B cell (primary cell): ENCODE measurements around the gene IFTAP. TPM values are rescaled to one million over a fixed set of nuclear protein-coding genes. Genes with fewer than 3 reads are reported as not detected.

Source experiments
- ATAC-seq: fragments of 200-7000 bp; cut with Tn5 transposase; one replicate; pipeline ENCODE4 v1.10.0; 2021; ENCODE audit warnings: low read depth, mild to moderate bottlenecking, moderate number of reproducible peaks, moderate library complexity
- CTCF ChIA-PET: fragments of 350-600 bp; sonication (Branson Sonifier 250); formaldehyde crosslinking; loops from one replicate; lab custom pipeline; 2021; ENCODE audit warnings: antibody characterized with exemption, inconsistent platforms; lab: Charles Lee
- POLR2A ChIA-PET: fragments of 350-600 bp; sonication (Branson Sonifier 250); formaldehyde crosslinking; loops from one replicate; lab custom pipeline; 2021; ENCODE audit warnings: antibody characterized with exemption; lab: Charles Lee
- DNase-seq: peaks from one replicate; pipeline ENCODE4 v3.0.0; 2013
- H2AFZ ChIP-seq: 2 replicates; pipeline ENCODE4 v1.6.1; 2012; ENCODE audit warnings: mild to moderate bottlenecking, low read depth, low read length; ENCODE audit not compliant: insufficient read depth, poor library complexity, severe bottlenecking
- H3K27ac ChIP-seq, 2 donors: 1 replicate in 1 of 2; 2 replicates in 1 of 2; pipeline ENCODE4 v1.5.1; 2012 to 2013; ENCODE audit warnings: low read length in 2 of 2, mild to moderate bottlenecking in 2 of 2, moderate library complexity in 1 of 2
- H3K27me3 ChIP-seq, 4 experiments: fragments of 200-600 bp in 1 of 4; sonication (generic) in 1 of 4; replicated peaks in 1 of 4; 1 replicate in 2 of 4; 2 replicates in 2 of 4; pipeline versions ENCODE4 v1.6.1 to v1.7.0; 2013 to 2016; ENCODE audit warnings: low read length in 3 of 4, mild to moderate bottlenecking in 2 of 4, mixed read lengths in 1 of 4, moderate library complexity in 1 of 4; ENCODE audit not compliant: insufficient read depth in 4 of 4, control insufficient read depth in 3 of 4; ENCODE audit errors: control extremely low read depth in 1 of 4
- H3K36me3 ChIP-seq, 2 experiments: replicated peaks in 1 of 2; 1 replicate in 1 of 2; 2 replicates in 1 of 2; pipeline versions ENCODE4 v1.6.1 to v1.7.1; 2013; ENCODE audit warnings: low read length in 1 of 2; ENCODE audit not compliant: insufficient read depth in 2 of 2, control insufficient read depth in 1 of 2; ENCODE audit errors: control extremely low read depth in 1 of 2, extremely low read depth in 1 of 2
- H3K4me1 ChIP-seq, 2 donors: fragments of 200-600 bp in 1 of 2; sonication (generic) in 1 of 2; 1 replicate in 1 of 2; 2 replicates in 1 of 2; pipeline versions ENCODE4 v1.5.1 to v1.6.1; 2013 to 2017; ENCODE audit warnings: low read length in 2 of 2; ENCODE audit not compliant: control insufficient read depth in 2 of 2, insufficient read depth in 2 of 2
- H3K4me2 ChIP-seq: replicated peaks from 2 replicates; pipeline ENCODE3; 2012; ENCODE audit warnings: mild to moderate bottlenecking, low read depth, low read length; ENCODE audit not compliant: poor library complexity, severe bottlenecking
- H3K4me3 ChIP-seq, 5 experiments: fragments of 200-600 bp in 1 of 5; sonication (generic) in 1 of 5; 1 replicate in 3 of 5; 2 replicates in 2 of 5; pipeline versions ENCODE4 v1.5.1 to v1.7.0; 2011 to 2016; ENCODE audit warnings: low read length in 4 of 5, mild to moderate bottlenecking in 4 of 5, low read depth in 2 of 5, control low read depth in 1 of 5, moderate library complexity in 1 of 5; ENCODE audit not compliant: insufficient read depth in 1 of 5; ENCODE audit errors: control extremely low read depth in 1 of 5, extremely low read depth in 1 of 5
- H3K79me2 ChIP-seq: fragments of 200-600 bp; sonication (generic); one replicate; pipeline ENCODE4 v1.6.0; 2016; ENCODE audit warnings: low read length; ENCODE audit not compliant: control insufficient read depth, insufficient read depth
- H3K9ac ChIP-seq: fragments of 200-600 bp; sonication (generic); 2 replicates; pipeline ENCODE4 v1.6.1; 2017; ENCODE audit warnings: mild to moderate bottlenecking, low read length, moderate library complexity
- H3K9me3 ChIP-seq, 3 donors: one replicate each; pipeline versions ENCODE4 v1.6.1 to v1.7.1; 2013; ENCODE audit warnings: low read length in 2 of 3; ENCODE audit not compliant: control insufficient read depth in 2 of 3, insufficient read depth in 1 of 3; ENCODE audit errors: control extremely low read depth in 1 of 3
- H4K20me1 ChIP-seq: 2 replicates; pipeline ENCODE4 v1.6.0; 2012; ENCODE audit warnings: mild to moderate bottlenecking, low read length; ENCODE audit not compliant: insufficient read depth, control insufficient read depth, poor library complexity, severe bottlenecking
- H3K27ac Mint-ChIP-seq: one replicate; pipeline ENCODE4 v1.8.0; 2021; ENCODE audit warnings: mixed read lengths
- H3K27me3 Mint-ChIP-seq: one replicate; pipeline ENCODE4 v1.8.0; 2021; ENCODE audit warnings: mixed read lengths
- H3K4me1 Mint-ChIP-seq: one replicate; pipeline ENCODE4 v1.8.0; 2021; ENCODE audit warnings: mixed read lengths
- H3K4me3 Mint-ChIP-seq: one replicate; pipeline ENCODE4 v1.8.0; 2021; ENCODE audit warnings: mixed read lengths
- H3K9me3 Mint-ChIP-seq: one replicate; pipeline ENCODE4 v1.8.0; 2022; ENCODE audit warnings: mixed read lengths; ENCODE audit not compliant: insufficient read depth
- EZH2 ChIP-seq: IDR thresholded peaks from 2 replicates; pipeline ENCODE4 v1.6.1; 2012; ENCODE audit warnings: borderline replicate concordance, low read depth, mild to moderate bottlenecking, moderate library complexity, low read length; ENCODE audit not compliant: insufficient read depth, poor library complexity, severe bottlenecking
- WGBS: methylation state at CpG from one replicate; pipeline ENCODE4 v1.1.5; 2013; ENCODE audit warnings: missing lambda C conversion rate; ENCODE audit not compliant: insufficient coverage; 5-methylcytosine and 5-hydroxymethylcytosine counted together
- intact Hi-C: fragments of 100-400 bp; cut with micrococcal nuclease; formaldehyde crosslinking; loops from one replicate; pipeline ENCODE4 v1.10.0; 2022
- polyA plus RNA-seq: library from polyadenylated mRNA; depleted of rRNA; stranded (reverse); fragments of >200 nt; gene quantifications from 2 replicates; pipeline ENCODE4 v1.2.3, GENCODE V29; 2012
- total RNA-seq, 2 donors: library from RNA; stranded (reverse); fragments of 120-200 nt in 1 of 2; gene quantifications; 1 replicate in 1 of 2; 2 replicates in 1 of 2; pipeline versions ENCODE4 v1.2.3 to v1.2.4, GENCODE V29; 2013 to 2022
- TF ChIP-seq, protein P1 (sequence below): fragments of 200-600 bp; IDR thresholded peaks from one replicate; pipeline ENCODE4 v1.8.0; 2022; ENCODE audit warnings: antibody characterized with exemption, mild to moderate bottlenecking

Gene IFTAP
- total and polyA plus RNA-seq, 2 donors (not counting 1 experiment from before 2014, with no cell fraction given): 0.31 TPM; not detected in 1

DNA sequence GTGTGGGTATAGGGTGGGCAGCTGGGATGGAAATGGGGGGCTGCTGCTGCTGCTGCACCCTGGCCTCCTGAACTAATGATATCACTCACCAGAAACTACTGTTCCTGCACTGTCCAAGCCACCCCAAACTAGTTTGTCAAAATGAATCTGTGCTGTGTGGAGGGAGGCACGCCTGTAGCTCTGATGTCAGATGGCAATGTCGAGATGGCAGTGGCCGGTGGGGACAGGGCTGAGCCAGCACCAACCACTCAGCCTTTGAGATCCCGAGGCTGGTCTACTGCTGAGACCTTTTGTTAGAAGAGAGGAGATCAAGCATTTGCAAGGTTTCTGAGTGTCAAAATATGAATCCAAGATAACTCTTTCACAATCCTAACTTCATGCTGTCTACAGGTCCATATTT lies 25.2 kb upstream of the IFTAP start:
- Histone ChIP-seq H3K36me3 (no peaks in the 10 kb centered on the region), H2AFZ (no peak overlapping the region), H3K9ac (no peak overlapping the region), H3K79me2 (no peaks in the 10 kb centered on the region), H3K4me2 (no peak overlapping the region), H3K4me3 (no peak overlapping the region), H3K4me1 (peaks cover 0 to 8% of the 10 kb centered on the region in 2 donors), H3K27ac (no peak overlapping the region), H3K27me3 (peaks cover 0 to 39% (median 14%) of the 10 kb centered on the region in 4 experiments), H4K20me1 (no peaks in the 10 kb centered on the region), H3K9me3 (peaks cover 0 to 3% (median 0%) of the 10 kb centered on the region in 3 donors)
- H3K4me1 Mint-ChIP-seq: peaks cover 6% of the 10 kb centered on the region
- no peaks in the 10 kb centered on the region for H3K9me3 Mint-ChIP-seq
- peaks cover 61% of the 10 kb centered on the region for H3K27me3 Mint-ChIP-seq
- ATAC-seq: no peak
- intact Hi-C loops: no loop called here
- no peak overlapping the region for H3K27ac Mint-ChIP-seq
- no peak for DNase-seq
- TF ChIP-seq EZH2: no peak
- TF ChIP-seq, protein P1, sequence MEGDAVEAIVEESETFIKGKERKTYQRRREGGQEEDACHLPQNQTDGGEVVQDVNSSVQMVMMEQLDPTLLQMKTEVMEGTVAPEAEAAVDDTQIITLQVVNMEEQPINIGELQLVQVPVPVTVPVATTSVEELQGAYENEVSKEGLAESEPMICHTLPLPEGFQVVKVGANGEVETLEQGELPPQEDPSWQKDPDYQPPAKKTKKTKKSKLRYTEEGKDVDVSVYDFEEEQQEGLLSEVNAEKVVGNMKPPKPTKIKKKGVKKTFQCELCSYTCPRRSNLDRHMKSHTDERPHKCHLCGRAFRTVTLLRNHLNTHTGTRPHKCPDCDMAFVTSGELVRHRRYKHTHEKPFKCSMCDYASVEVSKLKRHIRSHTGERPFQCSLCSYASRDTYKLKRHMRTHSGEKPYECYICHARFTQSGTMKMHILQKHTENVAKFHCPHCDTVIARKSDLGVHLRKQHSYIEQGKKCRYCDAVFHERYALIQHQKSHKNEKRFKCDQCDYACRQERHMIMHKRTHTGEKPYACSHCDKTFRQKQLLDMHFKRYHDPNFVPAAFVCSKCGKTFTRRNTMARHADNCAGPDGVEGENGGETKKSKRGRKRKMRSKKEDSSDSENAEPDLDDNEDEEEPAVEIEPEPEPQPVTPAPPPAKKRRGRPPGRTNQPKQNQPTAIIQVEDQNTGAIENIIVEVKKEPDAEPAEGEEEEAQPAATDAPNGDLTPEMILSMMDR: no peak
- CTCF ChIA-PET: no interaction called here
- POLR2A ChIA-PET: no interaction called here
- 0% methylated on average over 3 of the region's 4 CpGs for WGBS
- no peak overlapping the region for H3K4me3 Mint-ChIP-seq

DNA sequence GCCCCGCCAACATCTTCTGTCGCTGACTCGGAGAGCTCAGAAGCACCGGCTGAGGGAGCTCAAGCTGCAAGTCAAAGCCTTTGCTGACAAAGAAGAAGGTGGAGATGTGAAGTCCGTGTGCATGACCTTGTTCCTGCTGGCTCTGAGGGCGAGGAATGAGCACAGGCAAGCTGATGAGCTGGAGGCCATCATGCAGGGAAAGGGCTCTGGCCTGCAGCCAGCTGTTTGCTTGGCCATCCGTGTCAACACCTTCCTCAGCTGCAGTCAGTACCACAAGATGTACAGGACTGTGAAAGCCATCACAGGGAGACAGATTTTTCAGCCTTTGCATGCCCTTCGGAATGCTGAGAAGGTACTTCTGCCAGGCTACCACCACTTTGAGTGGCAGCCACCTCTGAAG lies 19.8 kb upstream of the IFTAP start:
- no peak overlapping the region for H3K4me3 ChIP-seq
- H3K27ac ChIP-seq: no peak overlapping the region
- no peak overlapping the region for H3K27ac Mint-ChIP-seq
- TF ChIP-seq, protein P1: no peak
- no peak for TF ChIP-seq EZH2
- intact Hi-C loops: no loop called here
- ChIA-PET POLR2A (no interaction called here), CTCF (interaction anchor here (2.3 kb wide), 1 partner anchor 11 kb away, joined by 16 read pairs; no protein-coding TSS in a partner anchor)
- no peaks in the 10 kb centered on the region for H3K9me3 Mint-ChIP-seq
- no peaks in the 10 kb centered on the region for H3K4me1 Mint-ChIP-seq
- peaks cover 49% of the 10 kb centered on the region for H3K27me3 Mint-ChIP-seq
- H3K4me2 ChIP-seq: no peak overlapping the region
- WGBS: 77% methylated on average over 7 of the region's 8 CpGs
- no peaks in the 10 kb centered on the region for H3K36me3 ChIP-seq
- H3K79me2 ChIP-seq: no peaks in the 10 kb centered on the region
- H3K4me1 ChIP-seq: peaks cover 0 to 3% of the 10 kb centered on the region in 2 donors
- H3K9ac ChIP-seq: no peak overlapping the region
- peaks cover 0 to 3% (median 0%) of the 10 kb centered on the region in 3 donors for H3K9me3 ChIP-seq
- H3K27me3 ChIP-seq: peaks cover 0 to 21% (median 8%) of the 10 kb centered on the region in 4 experiments
- no peak for ATAC-seq
- no peak for DNase-seq
- H2AFZ ChIP-seq: no peak overlapping the region
- H3K4me3 Mint-ChIP-seq: no peak overlapping the region
- H4K20me1 ChIP-seq: no peaks in the 10 kb centered on the region
